Activated B cell treated with CpG ODN at 0.5 μM for 24 hours (primary cell): ENCODE measurements around the gene PAX2. TPM values are rescaled to one million over a fixed set of nuclear protein-coding genes. Genes with fewer than 3 reads are reported as not detected.

ENCODE experiments used
- ATAC-seq: fragments of 200-7000 bp; cut with Tn5 transposase; one replicate; pipeline ENCODE4 v1.10.0; 2021; ENCODE audit warnings: low read depth, mild to moderate bottlenecking, moderate library complexity
- CTCF ChIA-PET: fragments of 350-600 bp; sonication (Branson Sonifier 250); formaldehyde crosslinking; loops from one replicate; lab custom pipeline; 2021; ENCODE audit warnings: antibody characterized with exemption; lab: Charles Lee
- POLR2A ChIA-PET: fragments of 350-600 bp; sonication (Branson Sonifier 250); formaldehyde crosslinking; loops from one replicate; lab custom pipeline; 2021; ENCODE audit warnings: antibody characterized with exemption; lab: Charles Lee
- DNase-seq: peaks from one replicate; pipeline ENCODE4 v3.0.0; 2022
- H3K27ac Mint-ChIP-seq: one replicate; pipeline ENCODE4 v1.8.0; 2020; ENCODE audit warnings: mixed read lengths
- H3K27me3 Mint-ChIP-seq: one replicate; pipeline ENCODE4 v1.8.0; 2021; ENCODE audit warnings: mixed read lengths
- H3K36me3 Mint-ChIP-seq: one replicate; pipeline ENCODE4 v1.8.0; 2021; ENCODE audit warnings: low read depth, mixed read lengths
- H3K4me1 Mint-ChIP-seq: one replicate; pipeline ENCODE4 v1.8.0; 2021; ENCODE audit warnings: mixed read lengths
- H3K4me3 Mint-ChIP-seq: one replicate; pipeline ENCODE4 v1.8.0; 2020; ENCODE audit warnings: mild to moderate bottlenecking, mixed read lengths
- H3K9me3 Mint-ChIP-seq: one replicate; pipeline ENCODE4 v1.8.0; 2020; ENCODE audit warnings: mixed read lengths
- intact Hi-C: fragments of 100-400 bp; cut with micrococcal nuclease; formaldehyde crosslinking; loops from one replicate; pipeline ENCODE4 v1.15.1; 2024
- total RNA-seq: library from RNA; stranded (reverse); gene quantifications from 2 replicates; pipeline ENCODE4 v1.2.3, GENCODE V29; 2022
- TF ChIP-seq, protein P1 (sequence below): fragments of 200-600 bp; IDR thresholded peaks from one replicate; pipeline ENCODE4 v1.8.0; 2022; ENCODE audit warnings: antibody characterized with exemption, mild to moderate bottlenecking

PAX2 gene
- total RNA-seq, 1 donor from 2014 or later = not detected

DNA sequence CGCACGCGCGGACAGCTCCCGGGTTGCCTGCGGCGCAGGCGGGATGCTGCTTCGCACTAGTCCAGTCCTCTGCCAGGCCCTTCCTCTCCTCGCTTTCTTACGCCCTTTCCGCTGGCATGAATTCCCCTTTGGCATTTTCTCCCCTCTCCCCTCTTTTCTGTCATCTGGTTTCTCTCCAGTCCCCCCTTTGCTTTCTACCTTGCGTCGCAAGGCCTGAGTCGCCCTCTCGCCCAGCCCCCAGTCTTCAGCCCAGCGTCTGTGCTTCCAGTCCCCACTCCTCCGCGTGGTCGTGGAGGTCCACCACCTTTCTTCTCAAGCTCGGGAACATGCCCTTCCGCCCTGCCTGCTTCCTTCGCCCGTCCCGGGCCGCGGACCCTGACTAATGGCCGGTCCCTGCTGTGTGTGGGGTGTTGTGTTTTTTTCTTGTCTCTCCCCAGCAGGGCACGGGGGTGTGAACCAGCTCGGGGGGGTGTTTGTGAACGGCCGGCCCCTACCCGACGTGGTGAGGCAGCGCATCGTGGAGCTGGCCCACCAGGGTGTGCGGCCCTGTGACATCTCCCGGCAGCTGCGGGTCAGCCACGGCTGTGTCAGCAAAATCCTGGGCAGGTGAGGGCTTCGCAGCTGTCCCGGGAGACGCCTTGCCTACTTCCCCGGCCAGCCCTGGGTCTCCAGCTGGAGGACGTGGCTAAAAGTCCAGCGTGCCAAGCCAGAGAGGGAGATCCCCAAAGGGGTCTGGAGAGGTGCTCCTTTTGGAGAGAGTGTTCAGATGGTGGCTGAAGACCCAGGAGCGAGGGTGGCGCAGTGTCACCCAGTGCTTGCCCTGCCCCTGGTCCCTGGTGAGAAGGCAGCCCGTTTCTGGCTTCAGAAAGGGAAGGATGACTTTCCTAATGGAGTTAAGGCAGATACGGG is 4.2 kb downstream of the PAX2 start:
- POLR2A ChIA-PET = no interaction called here
- intact Hi-C loops = loop anchor here (2.0 to 10.0 kb wide), 4 partner anchors 97 to 1219 kb away; no protein-coding TSS in a partner anchor
- H3K27ac Mint-ChIP-seq = no peak overlapping the region

DNA sequence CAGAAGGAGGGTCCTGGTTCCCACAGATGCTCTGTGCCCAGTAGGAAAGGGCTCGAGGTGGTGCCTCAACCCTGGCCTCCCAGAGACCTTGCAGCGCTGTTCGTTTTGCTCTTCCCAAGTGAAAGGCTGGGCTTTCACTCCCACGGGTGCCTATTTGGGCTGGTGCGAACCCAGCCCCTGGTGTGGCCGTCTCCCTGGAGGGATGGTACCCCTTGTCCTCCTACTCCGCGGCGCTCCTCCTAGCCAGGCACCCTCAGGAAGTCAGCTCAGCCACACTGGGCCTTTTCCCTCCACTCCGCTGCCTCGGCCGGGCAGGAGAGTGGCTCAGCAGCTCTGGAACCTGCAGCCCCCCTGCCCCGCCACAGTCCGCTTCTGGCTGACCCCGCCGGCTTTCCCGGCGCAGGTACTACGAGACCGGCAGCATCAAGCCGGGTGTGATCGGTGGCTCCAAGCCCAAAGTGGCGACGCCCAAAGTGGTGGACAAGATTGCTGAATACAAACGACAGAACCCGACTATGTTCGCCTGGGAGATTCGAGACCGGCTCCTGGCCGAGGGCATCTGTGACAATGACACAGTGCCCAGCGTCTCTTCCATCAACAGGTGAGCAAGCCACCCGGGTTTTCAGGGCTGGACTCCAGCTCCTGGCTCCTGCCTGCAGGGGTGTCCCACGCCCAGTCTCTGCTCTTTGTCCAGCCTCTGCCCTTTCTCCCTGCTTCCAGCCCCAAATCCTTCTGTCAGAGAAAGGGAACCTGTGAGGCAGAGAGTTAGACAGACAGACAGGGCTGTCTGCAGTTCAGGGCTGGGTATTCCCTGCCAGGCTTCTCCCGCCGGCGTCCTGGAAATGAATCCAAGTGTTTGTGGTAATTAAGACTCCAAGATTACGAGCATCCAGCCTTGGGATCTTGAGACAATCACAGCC is 5.2 kb downstream of the PAX2 start:
- TF ChIP-seq, protein P1, sequence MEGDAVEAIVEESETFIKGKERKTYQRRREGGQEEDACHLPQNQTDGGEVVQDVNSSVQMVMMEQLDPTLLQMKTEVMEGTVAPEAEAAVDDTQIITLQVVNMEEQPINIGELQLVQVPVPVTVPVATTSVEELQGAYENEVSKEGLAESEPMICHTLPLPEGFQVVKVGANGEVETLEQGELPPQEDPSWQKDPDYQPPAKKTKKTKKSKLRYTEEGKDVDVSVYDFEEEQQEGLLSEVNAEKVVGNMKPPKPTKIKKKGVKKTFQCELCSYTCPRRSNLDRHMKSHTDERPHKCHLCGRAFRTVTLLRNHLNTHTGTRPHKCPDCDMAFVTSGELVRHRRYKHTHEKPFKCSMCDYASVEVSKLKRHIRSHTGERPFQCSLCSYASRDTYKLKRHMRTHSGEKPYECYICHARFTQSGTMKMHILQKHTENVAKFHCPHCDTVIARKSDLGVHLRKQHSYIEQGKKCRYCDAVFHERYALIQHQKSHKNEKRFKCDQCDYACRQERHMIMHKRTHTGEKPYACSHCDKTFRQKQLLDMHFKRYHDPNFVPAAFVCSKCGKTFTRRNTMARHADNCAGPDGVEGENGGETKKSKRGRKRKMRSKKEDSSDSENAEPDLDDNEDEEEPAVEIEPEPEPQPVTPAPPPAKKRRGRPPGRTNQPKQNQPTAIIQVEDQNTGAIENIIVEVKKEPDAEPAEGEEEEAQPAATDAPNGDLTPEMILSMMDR = no peak
- peaks cover 70% of the 10 kb centered on the region for H3K27me3 Mint-ChIP-seq
- H3K27ac Mint-ChIP-seq = no peak overlapping the region
- intact Hi-C loops = no loop called here
- ATAC-seq (no peak), DNase-seq (no peak)
- H3K36me3 Mint-ChIP-seq = no peaks in the 10 kb centered on the region
- no peaks in the 10 kb centered on the region for H3K9me3 Mint-ChIP-seq
- no peak overlapping the region for H3K4me3 Mint-ChIP-seq
- CTCF ChIA-PET = no interaction called here
- POLR2A ChIA-PET = no interaction called here
- H3K4me1 Mint-ChIP-seq = peaks cover 27% of the 10 kb centered on the region

More for the DNA sequence above, 4.2 kb downstream of the PAX2 start:
- no peak for DNase-seq
- TF ChIP-seq, protein P1 = no peak
- ATAC-seq = no peak
- Mint-ChIP-seq H3K27me3 (peaks cover 64% of the 10 kb centered on the region), H3K36me3 (no peaks in the 10 kb centered on the region), H3K4me3 (peak overlapping the region; percentile 12), H3K9me3 (no peaks in the 10 kb centered on the region), H3K4me1 (peaks cover 33% of the 10 kb centered on the region)
- CTCF ChIA-PET = no interaction called here

DNA sequence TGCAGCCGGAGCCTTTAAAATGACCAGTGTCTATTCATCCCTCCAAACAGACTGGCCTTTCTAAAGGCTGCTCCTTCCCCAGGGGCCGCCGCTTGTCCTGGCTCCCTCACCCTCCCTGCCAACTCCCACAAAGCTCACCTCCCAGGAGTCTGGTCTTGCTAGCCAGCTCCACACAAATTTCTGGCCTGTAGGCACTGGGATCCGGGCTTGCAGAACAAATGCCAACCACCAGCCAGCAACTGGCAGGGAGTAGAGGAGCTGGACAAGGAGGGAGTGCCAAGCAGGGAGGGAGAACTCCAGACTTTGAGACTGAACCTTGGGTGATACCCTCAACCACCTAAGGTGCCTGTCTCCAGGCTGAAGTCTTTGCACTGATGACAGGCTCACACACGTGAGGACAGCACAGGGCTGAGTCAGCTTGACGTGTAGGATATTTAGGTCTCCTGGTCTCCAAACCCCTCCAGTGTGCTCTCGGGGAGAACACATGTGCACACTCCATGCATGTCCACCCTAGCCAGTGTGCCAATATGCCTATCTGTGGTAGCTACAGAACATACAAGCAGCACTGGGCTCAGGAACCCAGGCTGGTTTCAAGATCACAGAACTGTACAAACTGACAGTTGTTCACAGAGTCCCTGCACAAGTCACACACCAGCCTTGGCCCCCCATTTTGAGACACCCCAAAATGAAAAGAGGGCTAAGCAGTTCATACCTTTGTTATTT is 6.0 kb downstream of the PAX2 start:
- no peak overlapping the region for H3K27ac Mint-ChIP-seq
- intact Hi-C loops = no loop called here
- H3K4me3 Mint-ChIP-seq = no peak overlapping the region
- DNase-seq (no peak), ATAC-seq (no peak)
- TF ChIP-seq, protein P1 = no peak
- ChIA-PET POLR2A (no interaction called here), CTCF (no interaction called here)
- peaks cover 24% of the 10 kb centered on the region for H3K4me1 Mint-ChIP-seq
- peaks cover 74% of the 10 kb centered on the region for H3K27me3 Mint-ChIP-seq
- H3K36me3 Mint-ChIP-seq = no peaks in the 10 kb centered on the region
- H3K9me3 Mint-ChIP-seq = no peaks in the 10 kb centered on the region

DNA sequence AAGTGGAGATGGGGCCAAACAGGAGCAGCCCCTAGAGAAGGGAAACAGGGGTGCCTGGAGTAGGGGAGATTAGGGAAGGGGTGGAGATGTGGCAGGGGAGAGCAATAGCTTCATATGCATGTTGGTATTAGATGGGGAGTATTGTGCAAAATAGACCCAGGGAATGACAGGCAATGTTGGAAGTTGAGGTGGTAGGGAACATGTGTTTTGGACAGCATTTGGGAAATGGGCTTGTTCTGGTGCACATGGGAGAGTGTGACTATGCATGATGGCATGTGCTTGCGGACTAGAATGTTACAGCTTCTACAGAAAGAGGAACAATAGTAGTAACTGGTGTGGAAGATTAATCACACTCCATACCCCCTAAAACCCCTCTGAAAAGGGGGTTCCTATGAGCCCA is 10.4 kb downstream of the PAX2 start:
- ChIA-PET POLR2A (no interaction called here), CTCF (no interaction called here)
- Mint-ChIP-seq H3K9me3 (no peaks in the 10 kb centered on the region), H3K4me3 (no peak overlapping the region), H3K4me1 (no peaks in the 10 kb centered on the region), H3K27me3 (peaks cover 87% of the 10 kb centered on the region), H3K36me3 (no peaks in the 10 kb centered on the region), H3K27ac (no peak overlapping the region)
- DNase-seq = no peak
- TF ChIP-seq, protein P1 = no peak
- no peak for ATAC-seq
- intact Hi-C loops = no loop called here
